ENCODE measurements around the gene CAND1. TPM values are rescaled to one million over a fixed set of nuclear protein-coding genes. Genes with fewer than 3 reads are reported as not detected.

Gene CAND1
- total and polyA plus RNA-seq, 9 of the 15 experiments (the other 6 are each of a cell fraction or from before 2014, with no cell fraction given) = 24.0 to 167 (median 77.5) TPM

- TF ChIP-seq DDX20 (tag; IDR thresholded peaks at IDR 0.05; ENCODE audit: low read depth) (no peak), BRF2 (IDR thresholded peaks at IDR 0.05; ENCODE audit: borderline replicate concordance, insufficient read depth, insufficient read length) (no peak), CHD4 (IDR thresholded peaks at IDR 0.05; ENCODE audit: insufficient read depth, insufficient replicate concordance, low read depth, low read length, poor library complexity, severe bottlenecking) (no peak), ZSCAN29 (IDR thresholded peaks at IDR 0.05) (no peak), NR0B1 (IDR thresholded peaks at IDR 0.05; ENCODE audit: partially characterized antibody) (no peak)
- TF ChIP-seq, protein P1, sequence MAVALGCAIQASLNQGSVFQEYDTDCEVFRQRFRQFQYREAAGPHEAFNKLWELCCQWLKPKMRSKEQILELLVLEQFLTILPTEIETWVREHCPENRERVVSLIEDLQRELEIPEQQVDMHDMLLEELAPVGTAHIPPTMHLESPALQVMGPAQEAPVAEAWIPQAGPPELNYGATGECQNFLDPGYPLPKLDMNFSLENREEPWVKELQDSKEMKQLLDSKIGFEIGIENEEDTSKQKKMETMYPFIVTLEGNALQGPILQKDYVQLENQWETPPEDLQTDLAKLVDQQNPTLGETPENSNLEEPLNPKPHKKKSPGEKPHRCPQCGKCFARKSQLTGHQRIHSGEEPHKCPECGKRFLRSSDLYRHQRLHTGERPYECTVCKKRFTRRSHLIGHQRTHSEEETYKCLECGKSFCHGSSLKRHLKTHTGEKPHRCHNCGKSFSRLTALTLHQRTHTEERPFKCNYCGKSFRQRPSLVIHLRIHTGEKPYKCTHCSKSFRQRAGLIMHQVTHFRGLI (CRISPR knock-in tag; IDR thresholded peaks at IDR 0.05) = no peak
Measured at GRCh38 chr12:67327466-67327865, 58.3 kb downstream of the CAND1 start (continued).

- no peaks in the 10 kb centered on the region for H3K4me1 ChIP-seq (replicated peaks in 1 of 2; ENCODE audit: control insufficient read depth in 2 of 2, insufficient read depth in 2 of 2, low read length in 2 of 2)
- intact Hi-C loops (cut with micrococcal nuclease) (no loop called here), in situ Hi-C loops (cut with MboI) (no loop called here)
- H2AFZ ChIP-seq (ENCODE audit: low read depth, low read length) = no peak overlapping the region
- H3K4me3 ChIP-seq = no peak overlapping the region
- FAIRE-seq = no peak
- H3K79me2 ChIP-seq (ENCODE audit: control insufficient read depth, insufficient read depth, low read length) = no peaks in the 10 kb centered on the region
- no peaks in the 10 kb centered on the region for H3K36me3 ChIP-seq (ENCODE audit: control insufficient read depth, insufficient read depth, low read length)
- no peaks in the 10 kb centered on the region for H3K9me3 ChIP-seq (replicated peaks; ENCODE audit: control insufficient read depth, insufficient read depth, low read depth, low read length)
- WGBS (ENCODE audit: insufficient coverage, low coverage, missing lambda C conversion rate) = 0% methylated on average over 1 of the region's 1 CpG
- no peak overlapping the region for H3K27ac ChIP-seq (ENCODE audit: extremely low read depth, low read depth, low read length)
- ATAC-seq = no peak
- no peak overlapping the region for H3K9ac ChIP-seq (ENCODE audit: insufficient read depth in 1 of 2, low read depth in 2 of 2, low read length in 2 of 2)
- BruUV-seq (replicated peaks) = no TSS peak
- peaks cover 0 to 2% of the 10 kb centered on the region in 2 experiments; a peak in 3 of 5 replicates for H3K27me3 ChIP-seq (ENCODE audit: control insufficient read depth in 2 of 2, insufficient read depth in 2 of 2, low read length in 2 of 2)
- H3K9me1 ChIP-seq (ENCODE audit: control insufficient read depth, insufficient read depth, low read length) = no peaks in the 10 kb centered on the region
- no peaks in the 10 kb centered on the region for H4K20me1 ChIP-seq (replicated peaks; ENCODE audit: control insufficient read depth, insufficient read depth, low read length)
- POLR2A ChIA-PET = no interaction called here
- H3K4me2 ChIP-seq (ENCODE audit: insufficient read depth, low read length) = no peak overlapping the region
- no peak for DNase-seq (ENCODE audit: extremely low read depth in 1 of 4, low spot score in 3 of 4)
- CTCF ChIA-PET (ENCODE audit: low intra/inter-chr PET ratio) = interaction anchor here (0.5 kb wide), 1 partner anchor 827 kb away, joined by 6 read pairs; no protein-coding TSS in a partner anchor
- TF ChIP-seq DACH1 (IDR thresholded peaks at IDR 0.05; ENCODE audit: partially characterized antibody) = no peak
- no peak for TF ChIP-seq FOXA3 (CRISPR knock-in tag; conservative IDR thresholded peaks at IDR 0.05 in 1 of 2, IDR thresholded peaks at IDR 0.05 in 1 of 2)
- TF ChIP-seq RBFOX2 (IDR thresholded peaks at IDR 0.05; ENCODE audit: low read depth, low read length) = no peak
- no peak for TF ChIP-seq POLR2B (IDR thresholded peaks at IDR 0.05; ENCODE audit: low read depth, partially characterized antibody)
- TF ChIP-seq STAT6 (CRISPR knock-in tag; IDR thresholded peaks at IDR 0.05) = no peak
- TF ChIP-seq MYNN (IDR thresholded peaks at IDR 0.05) = no peak
- TF ChIP-seq MYNN (CRISPR knock-in tag; IDR thresholded peaks at IDR 0.05) = no peak
Measured at GRCh38 chr12:67331123-67331522, 62.0 kb downstream of the CAND1 start.

Data from K562 (cell line).